ENCODE measurements around the gene LTK. TPM values are rescaled to one million over a fixed set of nuclear protein-coding genes. Genes with fewer than 3 reads are reported as not detected.

Gene LTK
- total RNA-seq, 2 donors from 2014 or later = 0.50 to 0.68 TPM

- intact Hi-C loops (cut with DNase I) = no loop called here
- DNase-seq = no peak
- peak in 1 of 2 donors; percentile 32 for ATAC-seq
These were observed 11.5 kb downstream of the LTK start for GRCh38 chr15:41501931-41502794.

- intact Hi-C loops (cut with DNase I) = no loop called here
- DNase-seq = no peak
These were observed 12.3 kb downstream of the LTK start for GRCh38 chr15:41501191-41501917.

GRCh38 chr15:41499109-41499851 is 14.3 kb downstream of the LTK start:
- intact Hi-C loops (cut with DNase I) = no loop called here
- ATAC-seq (no peak), DNase-seq (no peak)

More at GRCh38 chr15:41501191-41501917, 12.3 kb downstream of the LTK start:
- peak; percentile 40 to 59 for ATAC-seq

GRCh38 chr15:41498657-41499056 is 15.0 kb downstream of the LTK start:
- no peak for ATAC-seq
- intact Hi-C loops (cut with DNase I) = no loop called here

GRCh38 chr15:41495736-41496599 is 17.7 kb downstream of the LTK start:
- DNase-seq (no peak), ATAC-seq (peak in 1 of 2 donors; percentile 5)
- intact Hi-C loops (cut with DNase I) = no loop called here

More at GRCh38 chr15:41498657-41499056, 15.0 kb downstream of the LTK start:
- no peak for DNase-seq

- ATAC-seq = no peak
- no peak for DNase-seq
- intact Hi-C loops (cut with DNase I) = no loop called here
These were observed 18.5 kb downstream of the LTK start for GRCh38 chr15:41494922-41495735.

GRCh38 chr15:41494190-41494921 is 19.3 kb downstream of the LTK start:
- ATAC-seq = peak in 1 of 2 donors; percentile 5
- intact Hi-C loops (cut with DNase I) = no loop called here
- no peak for DNase-seq

GRCh38 chr15:41493902-41494189 is 19.8 kb downstream of the LTK start:
- no peak for DNase-seq
- intact Hi-C loops (cut with DNase I) = no loop called here
- ATAC-seq = no peak

GRCh38 chr15:41493205-41493901 is 20.3 kb downstream of the LTK start, which contains the start of gene ITPKA:
Gene ITPKA (plus strand): TSS chr15:41493874. CDS start chr15:41493928, 54 bp downstream.
- DNase-seq (peak; percentile 79), ATAC-seq (peak; percentile 80 to 89)
- intact Hi-C loops (cut with DNase I) = no loop called here

- intact Hi-C loops (cut with DNase I) = no loop called here
- ATAC-seq = no peak
- DNase-seq = no peak
These were observed 20.9 kb downstream of the LTK start for GRCh38 chr15:41492597-41493204.

GRCh38 chr15:41491889-41492288 is 21.7 kb downstream of the LTK start:
- intact Hi-C loops (cut with DNase I) = no loop called here
- ATAC-seq (no peak), DNase-seq (no peak)

- intact Hi-C loops (cut with DNase I) = no loop called here
- no peak for ATAC-seq
These were observed 23.3 kb downstream of the LTK start for GRCh38 chr15:41490355-41490754.

GRCh38 chr15:41489641-41490040 is 24.0 kb downstream of the LTK start:
- ATAC-seq (no peak), DNase-seq (no peak)
- intact Hi-C loops (cut with DNase I) = no loop called here

More at GRCh38 chr15:41490355-41490754, 23.3 kb downstream of the LTK start:
- no peak for DNase-seq

- DNase-seq = no peak
- no peak for ATAC-seq
- intact Hi-C loops (cut with DNase I) = no loop called here
These were observed 25.8 kb downstream of the LTK start for GRCh38 chr15:41487802-41488201.

- no peak for DNase-seq
- intact Hi-C loops (cut with DNase I) = no loop called here
- ATAC-seq = no peak
These were observed 26.2 kb downstream of the LTK start for GRCh38 chr15:41487381-41487780.

GRCh38 chr15:41486286-41486685 is 27.3 kb downstream of the LTK start:
- ATAC-seq (no peak), DNase-seq (no peak)
- intact Hi-C loops (cut with DNase I) = no loop called here

All from left cardiac atrium (tissue), 4 donors.